Loucy (cell line): ENCODE measurements around the gene CNDP2.

ENCODE experiments used
- CTCF ChIP-seq: fragments of 200-600 bp; sonication (generic); conservative IDR thresholded peaks from 2 replicates; pipeline ENCODE4 v1.5.1; 2014; ENCODE audit warnings: mild to moderate bottlenecking, antibody characterized with exemption, low read length
- EZH2phosphoT487 ChIP-seq: fragments of 200-600 bp; IDR thresholded peaks from 2 replicates; pipeline ENCODE4 v1.6.1; 2018; ENCODE audit warnings: antibody characterized with exemption, mild to moderate bottlenecking, moderate library complexity, borderline replicate concordance

- TF ChIP-seq CTCF (no peak), EZH2phosphoT487 (no peak)
These were observed 9.6 kb downstream of the CNDP2 start for GRCh38 chr18:74505776-74506175.
